HepG2 (cell line): ENCODE measurements around the gene ZNF429. TPM values are rescaled to one million over a fixed set of nuclear protein-coding genes. Genes with fewer than 3 reads are reported as not detected.

ENCODE experiments used
- CCAR2 ChIP-seq: fragments of 200-400 bp; formaldehyde crosslinking; optimal IDR thresholded peaks from 2 replicates; pipeline ENCODE3; 2018; ENCODE audit warnings: low read depth, mild to moderate bottlenecking, low read length, moderate library complexity
- FOXJ3 ChIP-seq: sonication (generic); formaldehyde crosslinking; IDR thresholded peaks from 2 replicates; pipeline ENCODE4 v1.4.0; 2020; ENCODE audit warnings: missing genetic modification reagents, mild to moderate bottlenecking, borderline replicate concordance
- FOXK2 ChIP-seq: fragments of 450-650 bp; IDR thresholded peaks from 2 replicates; pipeline ENCODE4 v1.6.1; 2016
- GABPA ChIP-seq, 2 experiments: IDR thresholded peaks; 2 replicates each; pipeline ENCODE4 v1.6.1; 2011 to 2016; ENCODE audit warnings: low read depth in 2 of 2, low read length in 1 of 2, missing biosample characterization in 1 of 2, missing genetic modification characterization in 1 of 2
- GPBP1L1 ChIP-seq: sonication (generic); formaldehyde crosslinking; IDR thresholded peaks from 2 replicates; pipeline ENCODE4 v1.5.0; 2020; ENCODE audit warnings: mild to moderate bottlenecking, missing genetic modification reagents
- GTF2F1 ChIP-seq: fragments of 150-350 bp; IDR thresholded peaks from 2 replicates; pipeline ENCODE4 v1.6.1; 2014; ENCODE audit warnings: low read length
- HMG20A ChIP-seq: IDR thresholded peaks from 2 replicates; pipeline ENCODE4 v1.6.1; 2016; ENCODE audit warnings: borderline replicate concordance
- NFYB ChIP-seq: sonication (generic); formaldehyde crosslinking; IDR thresholded peaks from 2 replicates; pipeline ENCODE4 v1.4.0; 2020; ENCODE audit warnings: missing genetic modification reagents
- RCOR2 ChIP-seq: IDR thresholded peaks from 2 replicates; pipeline ENCODE4 v1.6.1; 2016; ENCODE audit warnings: missing biosample characterization, missing genetic modification reagents
- ZBTB34 ChIP-seq: sonication (generic); formaldehyde crosslinking; IDR thresholded peaks from 2 replicates; pipeline ENCODE4 v1.8.0; 2022; ENCODE audit warnings: mild to moderate bottlenecking, missing genetic modification reagents
- ZBTB7A ChIP-seq: sonication (generic); formaldehyde crosslinking; IDR thresholded peaks from 2 replicates; pipeline ENCODE4 v1.8.0; 2022; ENCODE audit warnings: mild to moderate bottlenecking, missing genetic modification reagents
- ZFYVE20 ChIP-seq: sonication (generic); formaldehyde crosslinking; IDR thresholded peaks from 2 replicates; pipeline ENCODE4 v1.8.0; 2023; ENCODE audit warnings: low read depth, mild to moderate bottlenecking, moderate library complexity, missing genetic modification reagents, borderline replicate concordance
- ZNF484 ChIP-seq: sonication (generic); formaldehyde crosslinking; IDR thresholded peaks from 2 replicates; pipeline ENCODE4 v1.5.1; 2020; ENCODE audit warnings: mild to moderate bottlenecking, low read depth, missing genetic modification reagents, borderline replicate concordance
- ZNF556 ChIP-seq: sonication (generic); formaldehyde crosslinking; IDR thresholded peaks from 2 replicates; pipeline ENCODE4 v1.4.0; 2020; ENCODE audit warnings: mild to moderate bottlenecking, missing genetic modification reagents, borderline replicate concordance
- ZNF567 ChIP-seq: sonication (generic); formaldehyde crosslinking; IDR thresholded peaks from 2 replicates; pipeline ENCODE4 v1.8.1; 2023; ENCODE audit warnings: mild to moderate bottlenecking, missing genetic modification reagents, borderline replicate concordance
- ZNF839 ChIP-seq: sonication (generic); formaldehyde crosslinking; IDR thresholded peaks from 2 replicates; pipeline ENCODE4 v1.4.0; 2020; ENCODE audit warnings: missing genetic modification reagents, mild to moderate bottlenecking, borderline replicate concordance
- polyA plus RNA-seq, 8 experiments: library from polyadenylated mRNA; depleted of rRNA in 3 of 8; stranded (reverse) in 7 of 8; unstranded in 1 of 8; fragments of >200 nt; fragmentation: Illumina TruSeq in 4 of 8; extraction: Trizol in 4 of 8; gene quantifications; 2 replicates each; pipeline versions ENCODE4 v1.2.1 to v1.2.3, GENCODE V29; 2011 to 2016; ENCODE audit warnings: low read depth in 4 of 8, missing spikeins in 1 of 8, mixed read lengths in 1 of 8; ENCODE audit not compliant: insufficient read depth in 1 of 8
- total RNA-seq, 5 experiments: library from RNA; depleted of rRNA; stranded (reverse); fragments of >200 nt; fragmentation: Illumina TruSeq; extraction: Trizol; gene quantifications; 2 replicates each; pipeline ENCODE4 v1.2.3, GENCODE V29; 2016; ENCODE audit warnings: low read depth in 1 of 5
- TF ChIP-seq, protein P1 (sequence below): sonication (generic); formaldehyde crosslinking; IDR thresholded peaks from 2 replicates; pipeline ENCODE4 v1.5.0; 2020; ENCODE audit warnings: missing genetic modification reagents, mild to moderate bottlenecking, borderline replicate concordance
- TF ChIP-seq, protein P2 (sequence below): sonication (generic); formaldehyde crosslinking; IDR thresholded peaks from 2 replicates; pipeline ENCODE4 v1.4.0; 2020; ENCODE audit warnings: mild to moderate bottlenecking, missing genetic modification reagents
- TF ChIP-seq, protein P3 (sequence below): sonication (generic); formaldehyde crosslinking; conservative IDR thresholded peaks from 2 replicates; pipeline ENCODE4 v1.8.0; 2022; ENCODE audit warnings: low read depth, missing genetic modification reagents
- TF ChIP-seq, protein P4 (sequence below): sonication (generic); formaldehyde crosslinking; IDR thresholded peaks from 2 replicates; pipeline ENCODE4 v1.4.0; 2020; ENCODE audit warnings: missing genetic modification reagents

ZNF429 gene
- total and polyA plus RNA-seq, 2 of the 13 experiments (the other 11 are each of a cell fraction or from before 2014, with no cell fraction given): 3.3 to 3.4 TPM

DNA sequence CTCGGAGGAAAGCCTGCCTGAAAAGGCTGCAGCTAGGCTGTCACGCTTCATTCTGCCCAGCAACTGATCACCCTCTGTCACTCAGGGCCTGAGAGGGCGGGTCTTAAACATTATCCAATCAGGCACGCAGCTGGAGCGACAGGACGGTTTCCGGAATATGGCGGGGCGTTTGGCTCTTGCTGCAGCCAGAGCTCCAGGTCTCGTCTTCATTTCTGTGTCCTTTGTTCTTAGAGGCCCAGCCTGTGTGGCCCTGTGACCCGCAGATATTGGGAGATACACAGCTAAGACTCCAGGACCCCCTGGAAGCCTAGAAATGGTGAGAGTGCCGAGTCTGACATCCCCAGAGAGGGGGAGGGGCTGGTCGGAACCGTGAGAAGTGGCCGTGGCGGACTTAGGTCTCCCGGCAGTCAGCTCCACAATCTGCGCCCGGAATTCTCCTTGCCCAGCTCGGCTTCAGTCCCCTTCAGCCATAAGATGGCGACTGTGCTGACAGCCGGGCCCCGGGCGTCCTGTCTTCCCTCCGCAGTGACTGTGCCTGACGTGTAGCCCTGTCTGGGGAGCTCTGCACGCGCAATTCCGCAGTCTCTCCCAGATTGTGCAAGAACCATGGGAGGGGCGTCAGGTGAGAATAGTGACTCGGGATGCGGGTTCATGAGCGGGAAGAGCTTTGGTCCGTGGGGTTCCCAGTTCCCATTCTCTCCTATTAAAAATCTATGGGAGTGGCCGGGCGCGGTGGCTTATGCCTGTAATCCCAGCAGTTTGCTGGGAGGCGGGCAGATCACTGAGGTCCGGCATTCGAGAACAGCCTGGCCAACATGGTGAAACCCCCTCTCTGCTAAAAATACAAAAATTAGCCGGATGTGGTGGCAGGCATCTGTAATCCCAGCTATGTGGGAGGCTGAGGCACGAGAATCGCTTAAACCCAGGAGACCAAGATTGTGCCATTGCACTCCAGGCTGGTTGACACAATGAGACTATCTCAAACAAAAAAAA lies at the start of gene ZNF429 (continued):
- TF ChIP-seq ZNF484 (CRISPR knock-in tag) (no peak), ZBTB7A (CRISPR knock-in tag) (no peak), NFYB (CRISPR knock-in tag) (peak; percentile 70), CCAR2 (no peak), ZNF567 (no peak), ZBTB34 (CRISPR knock-in tag) (no peak), HMG20A (CRISPR knock-in tag) (no peak), ZNF839 (CRISPR knock-in tag) (no peak), FOXJ3 (CRISPR knock-in tag) (no peak), GTF2F1 (no peak), FOXK2 (no peak), GABPA (IDR thresholded peaks at IDR 0.05; ENCODE audit: low read depth, low read length) (no peak), GABPA (CRISPR knock-in tag; IDR thresholded peaks at IDR 0.05; ENCODE audit: low read depth) (peak; percentile 58), ZFYVE20 (CRISPR knock-in tag) (no peak), RCOR2 (CRISPR knock-in tag) (no peak), ZNF556 (no peak), GPBP1L1 (no peak)
- TF ChIP-seq, protein P1, sequence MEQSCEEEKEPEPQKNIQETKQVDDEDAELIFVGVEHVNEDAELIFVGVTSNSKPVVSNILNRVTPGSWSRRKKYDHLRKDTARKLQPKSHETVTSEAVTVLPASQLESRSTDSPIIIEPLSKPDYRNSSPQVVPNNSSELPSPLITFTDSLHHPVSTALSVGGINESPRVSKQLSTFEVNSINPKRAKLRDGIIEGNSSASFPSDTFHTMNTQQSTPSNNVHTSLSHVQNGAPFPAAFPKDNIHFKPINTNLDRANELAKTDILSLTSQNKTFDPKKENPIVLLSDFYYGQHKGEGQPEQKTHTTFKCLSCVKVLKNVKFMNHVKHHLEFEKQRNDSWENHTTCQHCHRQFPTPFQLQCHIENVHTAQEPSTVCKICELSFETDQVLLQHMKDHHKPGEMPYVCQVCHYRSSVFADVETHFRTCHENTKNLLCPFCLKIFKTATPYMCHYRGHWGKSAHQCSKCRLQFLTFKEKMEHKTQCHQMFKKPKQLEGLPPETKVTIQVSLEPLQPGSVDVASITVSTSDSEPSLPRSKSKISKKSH (CRISPR knock-in tag): no peak; the same call in 1 of the 2 replicates
- TF ChIP-seq, protein P2, sequence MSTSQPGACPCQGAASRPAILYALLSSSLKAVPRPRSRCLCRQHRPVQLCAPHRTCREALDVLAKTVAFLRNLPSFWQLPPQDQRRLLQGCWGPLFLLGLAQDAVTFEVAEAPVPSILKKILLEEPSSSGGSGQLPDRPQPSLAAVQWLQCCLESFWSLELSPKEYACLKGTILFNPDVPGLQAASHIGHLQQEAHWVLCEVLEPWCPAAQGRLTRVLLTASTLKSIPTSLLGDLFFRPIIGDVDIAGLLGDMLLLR (CRISPR knock-in tag): no peak
- TF ChIP-seq, protein P3, sequence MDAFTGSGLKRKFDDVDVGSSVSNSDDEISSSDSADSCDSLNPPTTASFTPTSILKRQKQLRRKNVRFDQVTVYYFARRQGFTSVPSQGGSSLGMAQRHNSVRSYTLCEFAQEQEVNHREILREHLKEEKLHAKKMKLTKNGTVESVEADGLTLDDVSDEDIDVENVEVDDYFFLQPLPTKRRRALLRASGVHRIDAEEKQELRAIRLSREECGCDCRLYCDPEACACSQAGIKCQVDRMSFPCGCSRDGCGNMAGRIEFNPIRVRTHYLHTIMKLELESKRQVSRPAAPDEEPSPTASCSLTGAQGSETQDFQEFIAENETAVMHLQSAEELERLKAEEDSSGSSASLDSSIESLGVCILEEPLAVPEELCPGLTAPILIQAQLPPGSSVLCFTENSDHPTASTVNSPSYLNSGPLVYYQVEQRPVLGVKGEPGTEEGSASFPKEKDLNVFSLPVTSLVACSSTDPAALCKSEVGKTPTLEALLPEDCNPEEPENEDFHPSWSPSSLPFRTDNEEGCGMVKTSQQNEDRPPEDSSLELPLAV: no peak
- TF ChIP-seq, protein P4, sequence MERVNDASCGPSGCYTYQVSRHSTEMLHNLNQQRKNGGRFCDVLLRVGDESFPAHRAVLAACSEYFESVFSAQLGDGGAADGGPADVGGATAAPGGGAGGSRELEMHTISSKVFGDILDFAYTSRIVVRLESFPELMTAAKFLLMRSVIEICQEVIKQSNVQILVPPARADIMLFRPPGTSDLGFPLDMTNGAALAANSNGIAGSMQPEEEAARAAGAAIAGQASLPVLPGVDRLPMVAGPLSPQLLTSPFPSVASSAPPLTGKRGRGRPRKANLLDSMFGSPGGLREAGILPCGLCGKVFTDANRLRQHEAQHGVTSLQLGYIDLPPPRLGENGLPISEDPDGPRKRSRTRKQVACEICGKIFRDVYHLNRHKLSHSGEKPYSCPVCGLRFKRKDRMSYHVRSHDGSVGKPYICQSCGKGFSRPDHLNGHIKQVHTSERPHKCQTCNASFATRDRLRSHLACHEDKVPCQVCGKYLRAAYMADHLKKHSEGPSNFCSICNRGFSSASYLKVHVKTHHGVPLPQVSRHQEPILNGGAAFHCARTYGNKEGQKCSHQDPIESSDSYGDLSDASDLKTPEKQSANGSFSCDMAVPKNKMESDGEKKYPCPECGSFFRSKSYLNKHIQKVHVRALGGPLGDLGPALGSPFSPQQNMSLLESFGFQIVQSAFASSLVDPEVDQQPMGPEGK: no peak
